Measurements from ENCODE around the gene TRIM39. TPM values are rescaled to one million over a fixed set of nuclear protein-coding genes. Genes with fewer than 3 reads are reported as not detected.

Gene TRIM39
- total RNA-seq, 2 donors from 2014 or later = 9.2 to 12.2 TPM

DNA sequence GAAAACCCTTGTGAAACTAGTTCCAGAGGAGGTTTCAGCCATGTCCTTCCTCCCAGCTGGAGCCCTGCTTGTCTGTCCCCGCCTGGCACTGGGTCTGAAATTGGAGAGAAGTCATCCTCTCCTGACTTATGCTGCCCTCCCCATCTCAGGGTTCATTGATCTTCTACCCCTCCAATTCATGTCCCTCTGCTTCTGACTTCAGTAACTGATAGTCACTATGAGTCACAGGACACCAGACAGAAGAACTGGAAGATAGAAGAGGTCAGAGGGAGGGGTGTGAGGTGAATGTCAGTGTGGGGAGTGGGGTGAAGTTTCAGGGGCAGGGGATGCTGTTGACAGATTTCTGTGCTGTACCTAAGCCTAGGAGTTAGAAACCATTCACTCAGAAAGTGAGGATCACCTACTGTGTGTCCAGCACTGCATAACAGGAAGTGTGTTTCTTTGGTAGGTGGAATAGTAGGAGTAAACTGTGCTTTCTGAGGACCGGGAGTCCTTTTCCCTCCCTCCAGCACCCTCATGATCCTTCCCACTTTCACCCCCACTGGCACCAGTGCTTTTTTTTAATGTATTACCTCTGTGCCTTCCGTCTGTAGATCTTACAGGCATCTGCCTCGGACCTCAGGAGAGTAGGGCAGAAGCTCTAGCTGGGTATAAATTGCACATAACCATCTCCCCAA, 17.6 kb downstream of the TRIM39 start:
- peaks cover 0 to 8% of the 10 kb centered on the region in 2 donors for H3K4me1 ChIP-seq
- DNase-seq (ENCODE audit: low spot score) = no peak
- TF ChIP-seq, protein P1, sequence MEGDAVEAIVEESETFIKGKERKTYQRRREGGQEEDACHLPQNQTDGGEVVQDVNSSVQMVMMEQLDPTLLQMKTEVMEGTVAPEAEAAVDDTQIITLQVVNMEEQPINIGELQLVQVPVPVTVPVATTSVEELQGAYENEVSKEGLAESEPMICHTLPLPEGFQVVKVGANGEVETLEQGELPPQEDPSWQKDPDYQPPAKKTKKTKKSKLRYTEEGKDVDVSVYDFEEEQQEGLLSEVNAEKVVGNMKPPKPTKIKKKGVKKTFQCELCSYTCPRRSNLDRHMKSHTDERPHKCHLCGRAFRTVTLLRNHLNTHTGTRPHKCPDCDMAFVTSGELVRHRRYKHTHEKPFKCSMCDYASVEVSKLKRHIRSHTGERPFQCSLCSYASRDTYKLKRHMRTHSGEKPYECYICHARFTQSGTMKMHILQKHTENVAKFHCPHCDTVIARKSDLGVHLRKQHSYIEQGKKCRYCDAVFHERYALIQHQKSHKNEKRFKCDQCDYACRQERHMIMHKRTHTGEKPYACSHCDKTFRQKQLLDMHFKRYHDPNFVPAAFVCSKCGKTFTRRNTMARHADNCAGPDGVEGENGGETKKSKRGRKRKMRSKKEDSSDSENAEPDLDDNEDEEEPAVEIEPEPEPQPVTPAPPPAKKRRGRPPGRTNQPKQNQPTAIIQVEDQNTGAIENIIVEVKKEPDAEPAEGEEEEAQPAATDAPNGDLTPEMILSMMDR (IDR thresholded peaks at IDR 0.05) = no peak
- H3K27me3 ChIP-seq = no peaks in the 10 kb centered on the region
- H3K36me3 ChIP-seq = peaks cover 23% of the 10 kb centered on the region
- H3K4me3 ChIP-seq = peak overlapping the region in 1 of 2 donors; percentile 83
- H3K9me3 ChIP-seq = no peaks in the 10 kb centered on the region
- H3K27ac ChIP-seq = peak overlapping the region in 1 of 2 donors; percentile 87

DNA sequence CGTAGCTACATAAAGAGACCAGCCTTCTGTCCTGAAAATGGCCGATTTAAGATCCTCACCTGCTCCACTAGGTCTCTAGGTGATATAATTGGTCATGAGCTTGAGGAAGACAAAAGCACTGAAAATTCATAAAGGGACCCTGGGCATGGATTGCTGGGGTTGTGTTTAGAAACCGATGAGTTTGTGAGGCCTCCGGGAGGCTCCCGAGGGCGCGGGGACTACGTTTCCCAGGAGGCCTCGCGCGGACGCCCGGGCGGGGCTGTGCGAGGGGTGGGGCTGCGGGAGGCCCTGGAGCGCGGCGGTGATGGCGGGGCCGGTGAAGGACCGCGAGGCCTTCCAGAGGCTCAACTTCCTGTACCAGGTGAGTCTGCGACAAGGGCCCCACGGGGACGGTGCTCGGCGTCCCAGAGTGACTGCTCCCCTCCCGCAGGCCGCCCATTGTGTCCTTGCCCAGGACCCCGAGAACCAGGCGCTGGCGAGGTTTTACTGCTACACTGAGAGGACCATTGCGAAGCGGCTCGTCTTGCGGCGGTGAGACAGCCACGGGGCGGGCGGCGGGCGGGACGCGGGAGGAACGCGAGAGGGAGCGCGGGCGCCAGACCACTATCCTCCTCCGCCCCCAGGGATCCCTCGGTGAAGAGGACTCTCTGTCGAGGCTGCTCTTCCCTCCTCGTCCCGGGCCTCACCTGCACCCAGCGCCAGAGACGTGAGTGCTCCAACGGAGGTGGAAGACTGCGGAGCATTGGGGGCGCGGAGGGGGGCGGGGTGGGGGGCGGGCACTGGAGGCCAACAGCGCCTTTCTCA, 18.3 kb downstream of the TRIM39 start, which contains the start of gene RPP21:
Gene RPP21, plus strand, starts transcription at position 289 of the 804 bp plus-strand sequence. Its CDS starts 16 bp downstream, at position 305.
- Histone ChIP-seq H3K4me3 (peak within 1 kb of the TSS; percentile 80 to 83), H3K27me3 (no peaks in the 10 kb centered on the region), H3K36me3 (peaks cover 18% of the 10 kb centered on the region), H3K4me1 (peaks cover 0 to 8% of the 10 kb centered on the region in 2 donors), H3K9me3 (no peaks in the 10 kb centered on the region), H3K27ac (peak within 1 kb of the TSS; percentile 83 to 87)
- TF ChIP-seq, protein P1 (IDR thresholded peaks at IDR 0.05) = no peak
- peak; percentile 75 for DNase-seq (ENCODE audit: low spot score)

DNA sequence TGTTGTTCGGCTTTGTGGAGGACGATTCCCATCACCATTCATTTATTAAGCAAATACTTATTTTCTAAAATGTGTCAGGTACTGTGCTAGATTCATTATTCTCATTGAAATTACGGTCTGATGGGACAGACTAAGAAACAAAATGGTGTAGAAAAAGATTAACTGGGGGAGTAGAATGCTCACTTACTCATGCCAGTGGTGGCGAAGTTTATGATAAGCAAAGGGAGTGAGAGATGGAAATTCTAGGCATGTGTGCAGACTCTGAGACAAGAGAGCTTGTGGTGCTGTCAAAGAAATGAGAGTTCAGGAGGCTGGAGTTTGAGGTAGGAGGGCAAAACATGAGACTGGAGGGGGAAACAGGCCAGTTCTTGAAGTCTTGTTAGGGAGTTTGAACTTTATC, 19.1 kb downstream of the TRIM39 start:
- Histone ChIP-seq H3K36me3 (peaks cover 10% of the 10 kb centered on the region), H3K4me3 (peak overlapping the region in 1 of 2 donors; percentile 83), H3K27me3 (no peaks in the 10 kb centered on the region), H3K27ac (peak overlapping the region in 1 of 2 donors; percentile 87), H3K9me3 (no peaks in the 10 kb centered on the region), H3K4me1 (peaks cover 0 to 8% of the 10 kb centered on the region in 2 donors)
- DNase-seq (ENCODE audit: low spot score) = no peak
- TF ChIP-seq, protein P1 (IDR thresholded peaks at IDR 0.05) = no peak

DNA sequence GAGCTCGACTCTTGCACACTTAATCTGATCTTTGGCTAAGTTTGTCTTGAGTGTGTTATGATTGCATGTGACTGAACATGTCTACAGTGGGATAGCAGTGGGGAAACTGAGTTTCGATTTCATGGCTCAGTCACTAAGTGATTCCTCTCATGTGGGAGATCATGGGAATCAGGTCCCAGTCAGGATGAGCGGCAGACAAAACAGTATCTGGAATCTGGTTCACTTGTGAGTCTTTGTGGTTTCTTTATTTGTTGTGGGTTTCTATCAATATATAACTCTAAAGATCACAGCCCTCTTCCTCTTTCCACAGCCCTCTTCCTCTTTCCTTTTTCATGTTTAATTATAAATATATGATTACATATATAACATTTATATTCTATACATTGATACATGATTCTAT, 22.2 kb downstream of the TRIM39 start:
- H3K4me1 ChIP-seq = peaks cover 0 to 8% of the 10 kb centered on the region in 2 donors
- H3K4me3 ChIP-seq = no peak overlapping the region
- DNase-seq (ENCODE audit: low spot score) = no peak
- H3K9me3 ChIP-seq = no peaks in the 10 kb centered on the region
- H3K27me3 ChIP-seq = no peaks in the 10 kb centered on the region
- no peaks in the 10 kb centered on the region for H3K36me3 ChIP-seq
- TF ChIP-seq, protein P1 (IDR thresholded peaks at IDR 0.05) = no peak
- no peak overlapping the region for H3K27ac ChIP-seq

DNA sequence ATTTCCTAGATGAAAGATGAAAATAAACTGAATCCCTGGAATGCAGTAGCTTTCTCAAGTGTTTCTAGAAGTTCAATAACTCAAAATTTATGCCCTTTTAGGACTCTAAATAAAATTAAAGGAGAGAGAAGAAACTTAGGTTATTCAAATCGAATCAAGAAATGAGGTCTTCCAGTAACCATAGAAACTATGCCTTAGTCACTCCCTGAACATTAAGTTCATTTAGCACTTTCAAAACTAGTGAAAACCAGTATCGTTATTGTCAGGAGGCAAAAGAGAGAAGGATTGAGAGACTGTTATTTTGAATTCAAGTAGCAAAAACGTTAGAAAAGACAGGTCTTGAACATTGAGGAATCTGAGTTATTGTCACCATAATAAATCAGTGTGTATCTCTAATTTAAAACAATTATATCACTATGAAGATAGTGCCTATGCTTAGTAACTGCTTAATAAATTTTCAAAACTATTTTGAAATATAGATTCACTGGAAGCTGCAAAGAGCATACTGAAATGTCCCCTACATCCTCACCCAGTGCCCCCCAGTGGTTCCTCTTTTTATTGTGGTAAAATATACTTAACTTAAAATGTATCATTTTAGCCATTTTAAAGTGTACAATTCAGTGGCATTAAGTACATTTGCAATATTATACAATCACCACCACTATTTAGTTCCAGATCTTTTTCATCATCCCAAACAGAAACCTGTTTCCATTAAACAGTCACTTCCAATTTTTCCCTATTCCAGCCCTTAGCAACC, 22.9 kb downstream of the TRIM39 start:
- no peaks in the 10 kb centered on the region for H3K27me3 ChIP-seq
- TF ChIP-seq, protein P1 (IDR thresholded peaks at IDR 0.05) = no peak
- H3K4me3 ChIP-seq = no peak overlapping the region
- H3K9me3 ChIP-seq = no peaks in the 10 kb centered on the region
- no peak overlapping the region for H3K27ac ChIP-seq
- H3K4me1 ChIP-seq = peaks cover 0 to 8% of the 10 kb centered on the region in 2 donors
- DNase-seq (ENCODE audit: low spot score) = no peak
- no peaks in the 10 kb centered on the region for H3K36me3 ChIP-seq

Measured in right atrium auricular region (tissue), 2 donors.